A549 (cell line): ENCODE measurements around the gene INPP1. TPM values are rescaled to one million over a fixed set of nuclear protein-coding genes. Genes with fewer than 3 reads are reported as not detected.

Experiments used
- ATAC-seq, 2 experiments: fragments of 200-7000 bp in 1 of 2; fragments of >200 bp in 1 of 2; cut with Nextera tagmentation in 1 of 2; cut with Tn5 transposase in 1 of 2; 3 replicates each; pipeline versions ENCODE4 v1.8.0 to v1.9.1; 2018 to 2020; ENCODE audit warnings: mild to moderate bottlenecking in 1 of 2, moderate library complexity in 1 of 2
- CTCF ChIA-PET: fragments of 300-600 bp; sonication (Branson Sonifier 250); formaldehyde crosslinking; extraction: SDS; loops from one replicate; lab custom pipeline; 2021; ENCODE audit warnings: antibody characterized with exemption, inconsistent platforms; lab: Yijun Ruan, JAX
- POLR2A ChIA-PET: fragments of 350-600 bp; formaldehyde crosslinking; extraction: SDS; loops from one replicate; lab custom pipeline; 2021; ENCODE audit warnings: antibody characterized with exemption, inconsistent platforms; lab: Yijun Ruan, JAX
- DNase-seq, 2 experiments: peaks; one replicate each; pipeline versions ENCODE4 v3.0.0 to v3.0.0-alpha.2; 2011 to 2016; ENCODE audit warnings: low read depth in 1 of 2, low spot score in 1 of 2
- FAIRE-seq: peaks from 2 replicates; lab custom pipeline; 2011; peaks lifted over from hg19 to GRCh38; lab: Jason Lieb, UNC
- H3K27ac ChIP-seq, 2 experiments: fragments of >200 bp; sonication (Bioruptor Twin); formaldehyde crosslinking; 3 replicates each; pipeline ENCODE4 v1.5.1; 2016 to 2017
- H3K4me1 ChIP-seq: fragments of >200 bp; sonication (Bioruptor Twin); formaldehyde crosslinking; 3 replicates; pipeline ENCODE4 v1.6.1; 2016
- H3K4me2 ChIP-seq: fragments of >200 bp; sonication (Bioruptor Twin); formaldehyde crosslinking; 3 replicates; pipeline ENCODE4 v1.6.1; 2016
- H3K4me3 ChIP-seq: fragments of >200 bp; sonication (Bioruptor Twin); formaldehyde crosslinking; 3 replicates; pipeline ENCODE4 v1.5.1; 2016
- H3K9me3 ChIP-seq: fragments of >200 bp; sonication (Bioruptor Twin); formaldehyde crosslinking; 3 replicates; pipeline ENCODE4 v1.6.1; 2016
- ATOH8 ChIP-seq: fragments of 250-450 bp; sonication (Bioruptor Pico); IDR thresholded peaks from 2 replicates; pipeline ENCODE4 v1.5.0; 2020; ENCODE audit warnings: low read depth, mild to moderate bottlenecking, moderate library complexity
- CEBPB ChIP-seq, 2 experiments: fragments of >200 bp in 1 of 2; sonication (Bioruptor Twin) in 1 of 2; formaldehyde crosslinking in 1 of 2; IDR thresholded peaks; 2 replicates each; pipeline ENCODE4 v1.6.1; 2012 to 2016
- CHD4 ChIP-seq: fragments of 200-600 bp; sonication (generic); IDR thresholded peaks from 2 replicates; pipeline ENCODE4 v1.6.1; 2016; ENCODE audit warnings: antibody characterized with exemption, mild to moderate bottlenecking, borderline replicate concordance
- HES2 ChIP-seq: fragments of >200 bp; sonication (Bioruptor Twin); formaldehyde crosslinking; IDR thresholded peaks from 2 replicates; pipeline ENCODE4 v1.6.1; 2016
- HOXB5 ChIP-seq: fragments of 250-450 bp; sonication (Bioruptor Pico); IDR thresholded peaks from 2 replicates; pipeline ENCODE4 v1.5.0; 2020; ENCODE audit warnings: mild to moderate bottlenecking, moderate library complexity
- JUN ChIP-seq, 2 experiments: fragments of >200 bp; sonication (Bioruptor Twin); formaldehyde crosslinking; IDR thresholded peaks; 2 replicates in 1 of 2; 3 replicates in 1 of 2; pipeline ENCODE4 v1.6.1; 2016 to 2017
- MAFK ChIP-seq: fragments of 450-650 bp; IDR thresholded peaks from 2 replicates; pipeline ENCODE4 v1.6.1; 2014; ENCODE audit not compliant: partially characterized antibody
- MAZ ChIP-seq: fragments of 150-350 bp; IDR thresholded peaks from 2 replicates; pipeline ENCODE4 v1.6.1; 2014; ENCODE audit warnings: antibody characterized with exemption, low read depth, low read length, borderline replicate concordance
- NPAS2 ChIP-seq: fragments of 250-450 bp; sonication (Bioruptor Pico); IDR thresholded peaks from 2 replicates; pipeline ENCODE4 v1.8.0; 2022; ENCODE audit warnings: mild to moderate bottlenecking, moderate library complexity, borderline replicate concordance
- PBX3 ChIP-seq: IDR thresholded peaks from 2 replicates; pipeline ENCODE4 v1.6.1; 2012
- RARB ChIP-seq: fragments of 250-450 bp; sonication (Bioruptor Pico); IDR thresholded peaks from 2 replicates; pipeline ENCODE4 v1.8.0; 2021; ENCODE audit warnings: mild to moderate bottlenecking, moderate library complexity
- SREBF2 ChIP-seq: fragments of 450-650 bp; IDR thresholded peaks from 2 replicates; pipeline ENCODE4 v1.6.1; 2014; ENCODE audit warnings: mild to moderate bottlenecking, moderate library complexity
- TFCP2L1 ChIP-seq: fragments of 250-450 bp; sonication (Bioruptor Pico); IDR thresholded peaks from 2 replicates; pipeline ENCODE4 v1.5.0; 2021; ENCODE audit warnings: mild to moderate bottlenecking
- TP53 ChIP-seq: fragments of 250-450 bp; sonication (Bioruptor Pico); IDR thresholded peaks from 2 replicates; pipeline ENCODE4 v1.5.0; 2021; ENCODE audit warnings: mild to moderate bottlenecking, moderate library complexity
- USF2 ChIP-seq: fragments of 450-650 bp; IDR thresholded peaks from 2 replicates; pipeline ENCODE4 v1.6.1; 2014; ENCODE audit warnings: antibody characterized with exemption
- ZSCAN20 ChIP-seq: fragments of 250-450 bp; sonication (Bioruptor Pico); IDR thresholded peaks from 2 replicates; pipeline ENCODE4 v1.8.0; 2022; ENCODE audit warnings: mild to moderate bottlenecking, moderate library complexity
- WGBS: methylation state at CpG from one replicate; pipeline ENCODE4 v1.1.6; 2017; ENCODE audit errors: missing lambda C conversion rate; 5-methylcytosine and 5-hydroxymethylcytosine counted together
- polyA plus RNA-seq, 4 experiments: library from polyadenylated mRNA; depleted of rRNA in 3 of 4; stranded (reverse); fragments of >200 nt; fragmentation: RNase III in 1 of 4; extraction: RNeasy Plus Mini Kit Qiagen cat#74134 plus additional on column Dnase treatment in 1 of 4; gene quantifications; 2 replicates in 3 of 4; 3 replicates in 1 of 4; pipeline ENCODE4 v1.2.3, GENCODE V29; 2011 to 2017
- TF ChIP-seq, protein P1 (sequence below): IDR thresholded peaks from 2 replicates; pipeline ENCODE4 v1.6.1; 2012
- TF ChIP-seq, protein P2 (sequence below): IDR thresholded peaks from 2 replicates; pipeline ENCODE4 v1.6.1; 2012; ENCODE audit warnings: low read depth, borderline replicate concordance
- TF ChIP-seq, protein P3 (sequence below): fragments of >200 bp; sonication (Bioruptor Twin); formaldehyde crosslinking; IDR thresholded peaks from 3 replicates; pipeline ENCODE4 v1.5.1; 2016

Gene INPP1
- polyA plus RNA-seq, 2 of the 4 experiments (the other 2 are of a cell fraction) = 12.8 to 18.4 TPM

GRCh38 chr2:190402986-190403603, 59.7 kb downstream of the INPP1 start:
- POLR2A ChIA-PET = no interaction called here

GRCh38 chr2:190404487-190404886, 61.1 kb downstream of the INPP1 start:
- Histone ChIP-seq H3K27ac (no peak overlapping the region; a peak in 1 of 6 replicates), H3K4me1 (peaks cover 19% of the 10 kb centered on the region), H3K4me3 (no peak overlapping the region), H3K4me2 (peak overlapping the region; percentile 16; the same call in 2 of the 3 replicates), H3K9me3 (0 out of 3 replicates have a peak, but pooled peaks cover 3% of the 10 kb centered on the region)
- TF ChIP-seq, protein P1, sequence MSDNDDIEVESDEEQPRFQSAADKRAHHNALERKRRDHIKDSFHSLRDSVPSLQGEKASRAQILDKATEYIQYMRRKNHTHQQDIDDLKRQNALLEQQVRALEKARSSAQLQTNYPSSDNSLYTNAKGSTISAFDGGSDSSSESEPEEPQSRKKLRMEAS = no peak
- 0 out of 4 replicates have a peak, but pooled peaks of 1 of the 2 experiments have one; percentile 30 for TF ChIP-seq CEBPB (IDR thresholded peaks at IDR 0.05)
- CTCF ChIA-PET = interaction anchor here (0.6 kb wide), 1 partner anchor 524 kb away, joined by 3 read pairs; no protein-coding TSS in a partner anchor
- FAIRE-seq (no peak), DNase-seq (peak in 1 of 2 experiments; percentile 54), ATAC-seq (peak; percentile 16 to 35; a peak in 2 of 6 replicates)
- POLR2A ChIA-PET = interaction anchor here (0.6 kb wide), 1 partner anchor 1100 kb away, joined by 3 read pairs; no protein-coding TSS in a partner anchor

More at GRCh38 chr2:190402986-190403603, 59.7 kb downstream of the INPP1 start:
- 73% methylated on average over 5 of the region's 5 CpGs for WGBS
- H3K4me3 ChIP-seq = no peak overlapping the region
- TF ChIP-seq NPAS2 (CRISPR knock-in tag) (no peak), CHD4 (no peak), USF2 (no peak), SREBF2 (no peak), ATOH8 (CRISPR knock-in tag) (no peak), HES2 (no peak), PBX3 (no peak), RARB (CRISPR knock-in tag) (no peak), TFCP2L1 (no peak), JUN (IDR thresholded peaks at IDR 0.05) (no peak), ZSCAN20 (CRISPR knock-in tag) (no peak), TP53 (CRISPR knock-in tag) (no peak), HOXB5 (no peak), MAZ (no peak), MAFK (no peak)
- TF ChIP-seq, protein P2, sequence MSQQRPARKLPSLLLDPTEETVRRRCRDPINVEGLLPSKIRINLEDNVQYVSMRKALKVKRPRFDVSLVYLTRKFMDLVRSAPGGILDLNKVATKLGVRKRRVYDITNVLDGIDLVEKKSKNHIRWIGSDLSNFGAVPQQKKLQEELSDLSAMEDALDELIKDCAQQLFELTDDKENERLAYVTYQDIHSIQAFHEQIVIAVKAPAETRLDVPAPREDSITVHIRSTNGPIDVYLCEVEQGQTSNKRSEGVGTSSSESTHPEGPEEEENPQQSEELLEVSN = no peak
- TF ChIP-seq, protein P3, sequence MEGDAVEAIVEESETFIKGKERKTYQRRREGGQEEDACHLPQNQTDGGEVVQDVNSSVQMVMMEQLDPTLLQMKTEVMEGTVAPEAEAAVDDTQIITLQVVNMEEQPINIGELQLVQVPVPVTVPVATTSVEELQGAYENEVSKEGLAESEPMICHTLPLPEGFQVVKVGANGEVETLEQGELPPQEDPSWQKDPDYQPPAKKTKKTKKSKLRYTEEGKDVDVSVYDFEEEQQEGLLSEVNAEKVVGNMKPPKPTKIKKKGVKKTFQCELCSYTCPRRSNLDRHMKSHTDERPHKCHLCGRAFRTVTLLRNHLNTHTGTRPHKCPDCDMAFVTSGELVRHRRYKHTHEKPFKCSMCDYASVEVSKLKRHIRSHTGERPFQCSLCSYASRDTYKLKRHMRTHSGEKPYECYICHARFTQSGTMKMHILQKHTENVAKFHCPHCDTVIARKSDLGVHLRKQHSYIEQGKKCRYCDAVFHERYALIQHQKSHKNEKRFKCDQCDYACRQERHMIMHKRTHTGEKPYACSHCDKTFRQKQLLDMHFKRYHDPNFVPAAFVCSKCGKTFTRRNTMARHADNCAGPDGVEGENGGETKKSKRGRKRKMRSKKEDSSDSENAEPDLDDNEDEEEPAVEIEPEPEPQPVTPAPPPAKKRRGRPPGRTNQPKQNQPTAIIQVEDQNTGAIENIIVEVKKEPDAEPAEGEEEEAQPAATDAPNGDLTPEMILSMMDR = no peak
- H3K4me2 ChIP-seq = no peak overlapping the region
- FAIRE-seq = no peak
- no peak for ATAC-seq
- no peak overlapping the region for H3K27ac ChIP-seq
- no peak for DNase-seq
- H3K9me3 ChIP-seq = 0 out of 3 replicates have a peak, but pooled peaks cover 3% of the 10 kb centered on the region
- H3K4me1 ChIP-seq = peaks cover 15% of the 10 kb centered on the region
- CTCF ChIA-PET = no interaction called here
